ENCODE measurements around the gene CD300C.

The CD300C gene

DNA sequence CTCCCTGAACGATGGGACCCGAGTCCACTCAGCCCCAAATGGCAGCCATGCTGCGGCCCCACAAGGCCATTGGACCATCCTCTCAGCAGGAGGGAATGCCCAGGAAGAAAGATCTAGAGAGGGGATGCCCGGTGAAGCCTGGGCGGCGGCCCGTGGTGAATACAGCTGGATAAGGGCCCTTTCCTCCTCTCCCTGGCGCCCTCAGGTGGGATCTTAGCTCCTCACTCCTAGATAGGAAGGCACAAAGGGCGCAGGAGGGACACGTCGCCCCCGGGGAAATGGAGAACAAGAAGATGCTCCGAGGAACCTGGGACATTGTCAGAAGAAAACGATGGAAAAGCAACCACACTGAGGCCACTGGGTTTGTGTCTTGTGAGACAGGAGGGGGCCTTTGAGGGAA is 2.5 kb downstream of the CD300C start:
- H3K9me3 ChIP-seq (replicated peaks; ENCODE audit: low read length), result peaks cover 3% of the 10 kb centered on the region
- H3K36me3 ChIP-seq (ENCODE audit: insufficient read depth, low read length), result no peaks in the 10 kb centered on the region

DNA sequence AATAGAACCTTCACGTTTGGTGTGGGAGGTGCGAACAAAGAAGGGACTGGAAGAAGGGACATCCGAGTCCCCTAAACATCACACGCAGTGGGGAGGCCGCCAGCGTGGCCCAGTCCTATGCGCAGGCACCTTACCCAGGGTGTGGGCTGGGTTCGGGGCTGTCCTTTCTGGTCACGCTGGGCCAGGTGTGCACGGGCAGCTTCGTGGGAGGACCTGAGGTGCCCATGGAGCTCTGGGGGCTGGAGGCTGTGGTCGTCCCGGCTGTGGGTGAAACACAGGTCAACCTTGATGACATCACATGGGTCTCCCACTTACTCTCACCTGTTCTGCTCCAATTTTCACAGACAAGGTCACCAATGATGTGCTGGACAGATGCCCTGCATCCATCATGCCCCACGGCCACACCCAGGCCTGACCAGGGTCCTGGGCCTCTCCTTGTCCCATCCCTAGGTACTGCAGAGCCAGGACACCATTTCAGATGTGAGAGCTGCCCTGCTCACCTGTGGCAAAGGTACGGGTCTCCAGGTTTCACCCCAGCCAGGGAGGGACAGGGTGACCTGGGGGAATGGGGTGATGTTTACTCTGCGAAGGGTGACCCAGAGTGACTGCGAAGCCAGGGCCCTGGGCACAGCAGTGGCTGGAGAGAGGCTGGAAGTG is 3.1 kb downstream of the CD300C start:
- Histone ChIP-seq H3K36me3 (ENCODE audit: insufficient read depth, low read length) (no peaks in the 10 kb centered on the region), H3K4me3 (ENCODE audit: low read length) (no peak overlapping the region), H3K27me3 (ENCODE audit: control insufficient read depth, insufficient read depth, low read length) (no peaks in the 10 kb centered on the region), H3K4me1 (ENCODE audit: control insufficient read depth, insufficient read depth, low read length) (no peaks in the 10 kb centered on the region), H3K9me3 (replicated peaks; ENCODE audit: low read length) (peaks cover 3% of the 10 kb centered on the region), H3K9ac (ENCODE audit: low read depth, low read length) (no peak overlapping the region), H3K4me2 (ENCODE audit: low read length) (no peak overlapping the region)

More for the DNA sequence above, 2.5 kb downstream of the CD300C start:
- no peak overlapping the region for H3K4me3 ChIP-seq (ENCODE audit: low read length)
- no peaks in the 10 kb centered on the region for H3K27me3 ChIP-seq (ENCODE audit: control insufficient read depth, insufficient read depth, low read length)
- H3K9ac ChIP-seq (ENCODE audit: low read depth, low read length), result no peak overlapping the region
- H3K4me1 ChIP-seq (ENCODE audit: control insufficient read depth, insufficient read depth, low read length), result no peaks in the 10 kb centered on the region
- no peak overlapping the region for H3K4me2 ChIP-seq (ENCODE audit: low read length)

DNA sequence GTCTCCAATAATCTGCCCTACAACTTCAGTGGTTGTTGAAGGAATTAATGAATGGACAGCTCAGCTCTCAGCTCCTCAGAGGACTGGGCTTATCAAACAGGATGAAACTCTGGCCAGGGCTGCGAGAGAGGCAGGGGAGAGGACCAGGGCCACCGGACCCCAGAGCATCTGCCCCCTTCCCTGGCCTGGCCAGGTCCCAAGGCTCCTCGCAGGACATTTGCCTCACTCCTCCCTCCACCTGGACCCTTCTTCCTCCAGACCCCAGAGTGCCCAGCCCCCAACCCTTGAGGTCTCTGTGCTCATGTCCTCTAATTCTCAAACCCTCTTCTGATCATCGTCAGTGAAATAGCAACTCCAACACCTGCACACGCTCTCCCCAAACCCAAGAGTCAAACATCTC is 3.7 kb downstream of the CD300C start:
- H3K9ac ChIP-seq (ENCODE audit: low read depth, low read length), result no peak overlapping the region
- no peaks in the 10 kb centered on the region for H3K4me1 ChIP-seq (ENCODE audit: control insufficient read depth, insufficient read depth, low read length)
- no peak overlapping the region for H3K4me2 ChIP-seq (ENCODE audit: low read length)
- no peaks in the 10 kb centered on the region for H3K36me3 ChIP-seq (ENCODE audit: insufficient read depth, low read length)
- peaks cover 3% of the 10 kb centered on the region for H3K9me3 ChIP-seq (replicated peaks; ENCODE audit: low read length)
- H3K4me3 ChIP-seq (ENCODE audit: low read length), result no peak overlapping the region
- H3K27me3 ChIP-seq (ENCODE audit: control insufficient read depth, insufficient read depth, low read length), result no peaks in the 10 kb centered on the region

DNA sequence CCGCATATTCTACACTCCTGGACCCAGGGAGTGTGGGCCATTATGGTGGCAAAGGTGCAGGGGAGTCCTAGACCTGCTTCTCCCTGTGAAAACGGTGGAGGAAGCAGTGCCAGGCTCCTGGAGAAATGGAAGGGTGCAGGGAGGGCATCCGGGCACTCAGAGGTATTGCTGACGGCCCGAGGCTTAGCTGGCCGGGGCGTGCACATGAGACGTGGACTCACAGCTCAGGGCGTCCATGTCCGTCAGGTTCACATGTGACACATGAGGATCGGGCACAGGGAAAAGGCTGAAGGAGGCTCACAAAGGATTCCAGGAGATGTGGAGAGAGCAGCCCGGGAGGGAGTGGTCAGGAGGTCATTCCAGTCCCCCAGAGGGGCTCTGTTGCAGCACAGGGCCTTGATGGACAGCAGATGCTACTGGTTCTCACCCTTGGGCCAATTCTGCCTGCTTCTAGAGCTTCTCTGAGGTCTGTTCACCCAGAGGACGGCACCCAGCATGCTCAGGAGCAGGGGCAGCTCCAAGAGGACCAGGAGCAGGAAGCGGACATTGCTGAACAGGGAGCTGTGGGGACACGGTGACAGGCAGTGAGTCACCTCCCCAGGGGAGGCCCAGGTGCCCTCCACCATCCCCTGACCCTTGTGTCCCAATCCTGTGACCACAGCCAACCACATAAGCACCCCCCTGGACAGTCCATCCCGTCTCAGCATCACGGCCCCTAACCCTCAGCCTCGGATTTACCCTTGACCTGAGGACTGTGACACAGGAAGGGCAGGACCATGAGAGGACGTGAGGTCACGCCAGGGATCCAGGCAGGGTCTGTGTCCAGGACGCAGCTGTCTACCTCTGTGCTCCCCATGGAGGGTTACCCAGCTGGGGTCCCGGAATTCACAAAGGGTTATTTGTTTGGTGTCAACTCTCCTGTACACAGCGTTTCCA is 4.5 kb downstream of the CD300C start:
- Histone ChIP-seq H3K4me1 (ENCODE audit: control insufficient read depth, insufficient read depth, low read length) (no peaks in the 10 kb centered on the region), H3K27me3 (ENCODE audit: control insufficient read depth, insufficient read depth, low read length) (no peaks in the 10 kb centered on the region), H3K36me3 (ENCODE audit: insufficient read depth, low read length) (no peaks in the 10 kb centered on the region), H3K4me2 (ENCODE audit: low read length) (no peak overlapping the region), H3K9ac (ENCODE audit: low read depth, low read length) (no peak overlapping the region), H3K9me3 (replicated peaks; ENCODE audit: low read length) (peaks cover 3% of the 10 kb centered on the region), H3K4me3 (ENCODE audit: low read length) (no peak overlapping the region)

DNA sequence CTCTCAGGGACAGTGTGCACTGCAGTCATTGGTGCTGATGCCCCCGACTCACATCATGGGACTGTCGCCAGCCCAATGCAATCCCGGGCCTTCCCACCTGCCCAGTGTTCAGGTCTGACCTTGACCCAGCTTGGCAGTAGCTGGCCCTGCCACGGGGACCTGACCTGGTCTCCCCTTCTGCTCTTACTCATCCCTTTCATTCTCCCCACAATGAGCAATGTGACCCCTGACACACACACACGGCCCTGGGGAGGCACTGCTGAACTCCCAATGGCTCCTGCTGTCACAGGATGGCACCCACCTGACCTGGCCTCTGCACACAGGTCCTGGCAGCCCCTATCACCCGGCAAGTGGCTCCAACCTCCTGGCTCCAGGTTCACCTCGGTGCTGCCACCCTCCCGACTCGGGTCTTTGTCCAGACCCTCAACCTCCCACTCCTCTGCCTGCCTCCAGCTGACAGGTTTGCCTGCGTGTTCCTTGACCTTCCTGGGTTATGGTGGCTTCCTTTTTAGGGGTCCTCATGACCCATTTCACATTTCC is 6.6 kb downstream of the CD300C start:
- H3K4me2 ChIP-seq (ENCODE audit: low read length), result no peak overlapping the region
- H3K36me3 ChIP-seq (ENCODE audit: insufficient read depth, low read length), result no peaks in the 10 kb centered on the region
- H3K9ac ChIP-seq (ENCODE audit: low read depth, low read length), result no peak overlapping the region
- no peaks in the 10 kb centered on the region for H3K4me1 ChIP-seq (ENCODE audit: control insufficient read depth, insufficient read depth, low read length)
- H3K9me3 ChIP-seq (replicated peaks; ENCODE audit: low read length), result no peaks in the 10 kb centered on the region
- H3K27me3 ChIP-seq (ENCODE audit: control insufficient read depth, insufficient read depth, low read length), result no peaks in the 10 kb centered on the region
- H3K4me3 ChIP-seq (ENCODE audit: low read length), result no peak overlapping the region

DNA sequence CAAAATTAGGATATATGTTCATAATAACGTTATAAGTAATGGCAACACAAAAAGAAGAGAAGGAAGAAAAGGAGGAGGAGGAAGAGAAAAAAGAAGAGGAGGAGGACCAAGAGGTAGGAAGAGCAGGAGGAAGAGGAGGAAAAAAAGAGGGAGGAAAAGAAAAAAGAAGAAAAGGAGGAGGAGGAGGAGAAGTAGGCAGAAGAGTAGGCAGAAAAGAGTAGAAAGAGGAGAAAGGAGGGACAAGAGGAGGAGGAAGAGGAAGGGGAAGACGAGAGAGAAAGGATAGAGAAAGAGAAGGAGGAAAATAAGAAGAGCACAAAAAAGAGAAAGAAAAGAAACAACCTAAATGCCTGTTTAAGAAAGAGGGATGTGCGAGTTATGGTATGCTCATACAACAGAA is 9.0 kb downstream of the CD300C start:
- Histone ChIP-seq H3K27me3 (ENCODE audit: control insufficient read depth, insufficient read depth, low read length) (no peaks in the 10 kb centered on the region), H3K9ac (ENCODE audit: low read depth, low read length) (no peak overlapping the region), H3K36me3 (ENCODE audit: insufficient read depth, low read length) (no peaks in the 10 kb centered on the region)

DNA sequence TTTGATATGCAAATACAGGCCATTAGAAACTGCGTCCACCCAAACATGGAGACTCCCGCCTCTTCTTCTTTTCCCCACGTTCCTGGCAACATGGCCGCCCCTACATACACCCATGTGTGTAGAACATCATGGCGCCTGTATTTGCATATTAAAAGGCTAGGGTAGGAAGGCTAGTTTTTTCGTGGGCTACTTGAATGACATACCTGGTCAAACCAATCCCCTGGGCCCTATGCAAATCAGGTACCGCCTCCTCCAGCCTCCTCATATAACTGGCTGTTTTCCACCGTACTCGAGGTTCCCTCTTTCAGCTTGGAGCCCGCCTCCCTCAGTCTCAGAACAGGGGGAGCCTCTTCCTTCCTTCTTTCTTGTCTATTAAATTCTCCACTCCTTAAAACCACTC is 13.8 kb downstream of the CD300C start:
- no peak overlapping the region for H3K4me3 ChIP-seq (ENCODE audit: low read length)
- H3K36me3 ChIP-seq (ENCODE audit: insufficient read depth, low read length), result no peaks in the 10 kb centered on the region
- no peaks in the 10 kb centered on the region for H3K9me3 ChIP-seq (replicated peaks; ENCODE audit: low read length)
- H3K27me3 ChIP-seq (ENCODE audit: control insufficient read depth, insufficient read depth, low read length), result no peaks in the 10 kb centered on the region
- no peaks in the 10 kb centered on the region for H3K4me1 ChIP-seq (ENCODE audit: control insufficient read depth, insufficient read depth, low read length)
- H3K4me2 ChIP-seq (ENCODE audit: low read length), result no peak overlapping the region
- H3K9ac ChIP-seq (ENCODE audit: low read depth, low read length), result no peak overlapping the region

More for the DNA sequence above, 9.0 kb downstream of the CD300C start:
- Histone ChIP-seq H3K4me3 (ENCODE audit: low read length) (no peak overlapping the region), H3K4me2 (ENCODE audit: low read length) (no peak overlapping the region), H3K9me3 (replicated peaks; ENCODE audit: low read length) (no peaks in the 10 kb centered on the region), H3K4me1 (ENCODE audit: control insufficient read depth, insufficient read depth, low read length) (no peaks in the 10 kb centered on the region)

DNA sequence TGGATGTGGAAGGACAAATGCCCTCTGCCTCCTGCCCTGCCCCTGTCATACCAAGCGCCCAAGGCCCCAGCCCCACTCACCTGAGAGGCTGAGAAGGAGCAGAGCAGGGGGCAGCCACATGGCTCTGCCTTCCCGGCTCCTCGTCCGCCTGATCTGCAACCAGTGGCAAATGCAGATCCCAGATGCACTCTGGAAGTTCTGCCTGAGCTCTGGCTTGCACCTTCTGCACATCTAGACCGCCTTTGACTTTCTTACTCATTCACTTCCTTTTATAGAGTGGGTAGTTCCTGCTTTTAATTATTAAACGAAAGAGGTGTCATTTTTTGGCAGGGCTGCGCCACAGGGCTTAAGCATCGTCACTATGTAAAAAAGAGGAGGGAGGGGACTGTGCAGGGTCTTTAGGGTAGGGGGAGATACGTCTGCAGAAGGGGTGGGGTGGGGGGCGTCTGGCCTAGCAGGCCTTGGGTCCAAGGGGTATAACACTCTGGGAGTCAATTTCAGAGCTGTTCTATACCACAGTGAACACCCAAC is 14.6 kb downstream of the CD300C start, which contains the start of gene CD300LB:
Gene CD300LB, minus strand, starts transcription at position 245 of the 531 bp plus-strand sequence. Its CDS starts 125 bp downstream, at position 120.
- Histone ChIP-seq H3K9me3 (replicated peaks; ENCODE audit: low read length) (no peaks in the 10 kb centered on the region), H3K36me3 (ENCODE audit: insufficient read depth, low read length) (no peaks in the 10 kb centered on the region), H3K9ac (ENCODE audit: low read depth, low read length) (no peak within 1 kb of the TSS), H3K4me2 (ENCODE audit: low read length) (no peak within 1 kb of the TSS), H3K4me1 (ENCODE audit: control insufficient read depth, insufficient read depth, low read length) (no peaks in the 10 kb centered on the region), H3K4me3 (ENCODE audit: low read length) (no peak within 1 kb of the TSS), H3K27me3 (ENCODE audit: control insufficient read depth, insufficient read depth, low read length) (no peaks in the 10 kb centered on the region)

DNA sequence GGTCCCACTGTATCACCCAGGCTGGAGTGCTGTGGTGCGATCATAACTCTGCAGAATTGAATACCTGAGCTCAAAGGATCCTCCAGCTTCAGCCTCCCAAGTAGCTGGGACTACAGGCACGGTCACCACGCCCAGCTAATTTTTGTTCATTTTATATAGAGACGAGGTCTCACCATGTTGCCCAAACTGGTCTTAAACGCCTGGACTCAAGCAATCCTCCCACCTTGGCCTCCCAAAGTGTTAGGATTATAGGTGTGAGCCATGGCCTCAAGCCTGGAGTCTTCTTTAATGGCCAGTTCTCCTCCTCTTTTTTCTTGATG is 15.1 kb downstream of the CD300C start:
- no peak overlapping the region for H3K4me3 ChIP-seq (ENCODE audit: low read length)
- H3K27me3 ChIP-seq (ENCODE audit: control insufficient read depth, insufficient read depth, low read length), result no peaks in the 10 kb centered on the region
- no peaks in the 10 kb centered on the region for H3K36me3 ChIP-seq (ENCODE audit: insufficient read depth, low read length)
- no peak overlapping the region for H3K9ac ChIP-seq (ENCODE audit: low read depth, low read length)
- H3K9me3 ChIP-seq (replicated peaks; ENCODE audit: low read length), result no peaks in the 10 kb centered on the region
- H3K4me2 ChIP-seq (ENCODE audit: low read length), result no peak overlapping the region
- no peaks in the 10 kb centered on the region for H3K4me1 ChIP-seq (ENCODE audit: control insufficient read depth, insufficient read depth, low read length)

DNA sequence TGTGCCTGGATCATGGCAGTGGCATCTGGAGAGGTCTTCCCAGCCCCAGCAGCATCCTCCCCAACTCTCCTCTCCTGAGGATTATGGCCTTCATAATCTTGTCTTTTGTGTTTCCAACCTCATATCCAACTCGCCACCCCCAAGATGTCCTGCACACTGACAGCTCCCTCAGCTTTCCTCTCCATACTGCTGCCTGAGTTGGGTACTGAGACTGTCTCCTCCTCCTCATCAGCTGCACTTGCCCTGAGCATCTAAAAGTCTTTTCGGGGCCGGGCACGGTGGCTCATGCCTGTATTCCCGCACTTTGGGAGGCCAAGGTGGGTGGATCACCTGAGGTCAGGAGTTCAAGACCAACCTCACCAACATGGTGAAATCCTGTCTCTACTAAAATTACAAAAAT is 16.7 kb downstream of the CD300C start:
- Histone ChIP-seq H3K36me3 (ENCODE audit: insufficient read depth, low read length) (no peaks in the 10 kb centered on the region), H3K4me3 (ENCODE audit: low read length) (no peak overlapping the region), H3K9ac (ENCODE audit: low read depth, low read length) (no peak overlapping the region), H3K4me1 (ENCODE audit: control insufficient read depth, insufficient read depth, low read length) (no peaks in the 10 kb centered on the region), H3K9me3 (replicated peaks; ENCODE audit: low read length) (no peaks in the 10 kb centered on the region), H3K4me2 (ENCODE audit: low read length) (no peak overlapping the region), H3K27me3 (ENCODE audit: control insufficient read depth, insufficient read depth, low read length) (no peaks in the 10 kb centered on the region)

DNA sequence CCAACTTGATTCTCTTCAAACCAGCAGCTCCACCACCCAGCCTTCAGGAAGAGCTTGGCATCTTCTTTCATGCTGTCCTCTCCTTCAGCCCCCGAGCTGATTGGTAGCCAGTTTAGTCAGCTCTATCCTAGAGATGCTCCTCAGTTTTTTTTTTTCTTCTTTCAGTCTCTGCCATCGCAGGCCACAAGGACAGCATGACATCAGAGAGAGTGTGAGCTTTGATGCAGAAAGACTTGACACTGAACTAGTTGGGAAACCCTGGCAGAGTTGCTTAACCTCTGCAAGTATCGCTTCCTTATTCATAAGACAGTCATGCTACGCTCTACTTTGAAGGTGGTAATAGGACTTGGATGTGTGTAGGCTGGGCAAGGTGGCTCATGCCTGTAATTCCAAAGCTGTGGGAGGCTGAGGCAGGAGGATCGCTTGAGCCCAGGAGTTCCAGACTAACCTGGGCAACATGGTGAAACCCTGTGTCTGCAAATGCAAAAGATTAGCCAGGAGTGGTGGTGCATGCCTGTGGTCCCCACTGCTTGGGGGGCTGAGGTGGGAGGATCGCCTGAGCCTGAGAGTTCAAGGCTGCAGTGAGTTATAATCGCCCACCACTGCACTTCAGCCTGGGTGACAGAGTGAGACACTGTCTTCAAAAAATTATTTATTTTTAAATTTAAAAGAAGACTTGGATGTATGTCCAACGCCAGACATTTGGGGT is 17.3 kb downstream of the CD300C start:
- H3K4me3 ChIP-seq (ENCODE audit: low read length), result no peak overlapping the region
- no peaks in the 10 kb centered on the region for H3K36me3 ChIP-seq (ENCODE audit: insufficient read depth, low read length)
- H3K9me3 ChIP-seq (replicated peaks; ENCODE audit: low read length), result no peaks in the 10 kb centered on the region
- no peak overlapping the region for H3K9ac ChIP-seq (ENCODE audit: low read depth, low read length)
- no peaks in the 10 kb centered on the region for H3K4me1 ChIP-seq (ENCODE audit: control insufficient read depth, insufficient read depth, low read length)
- H3K4me2 ChIP-seq (ENCODE audit: low read length), result no peak overlapping the region
- no peaks in the 10 kb centered on the region for H3K27me3 ChIP-seq (ENCODE audit: control insufficient read depth, insufficient read depth, low read length)

Measured in skeletal muscle satellite cell (primary cell).